Naive thymus-derived CD4-positive, alpha-beta T cell (primary cell): ENCODE data around the gene SEC22A. TPM values are rescaled to one million over a fixed set of nuclear protein-coding genes. Genes with fewer than 3 reads are reported as not detected.

ENCODE experiments used
- ATAC-seq: fragments of 150-1000 bp; cut with Tn5 transposase; 2 replicates; pipeline ENCODE4 v1.10.0; 2021; ENCODE audit warnings: mild to moderate bottlenecking, moderate library complexity
- CTCF ChIA-PET: fragments of 350-600 bp; sonication (Branson Sonifier 250); formaldehyde crosslinking; loops from one replicate; lab custom pipeline; 2021; ENCODE audit warnings: antibody characterized with exemption; lab: Charles Lee
- POLR2A ChIA-PET: fragments of 350-600 bp; sonication (Branson Sonifier 250); formaldehyde crosslinking; loops from one replicate; lab custom pipeline; 2021; ENCODE audit warnings: antibody characterized with exemption, inconsistent platforms; lab: Charles Lee
- DNase-seq, 9 donors: peaks; one replicate each; pipeline versions ENCODE4 v3.0.0 to v3.0.0-alpha.2; 2020 to 2022; ENCODE audit warnings: mixed read lengths in 1 of 9
- H3K27ac ChIP-seq: one replicate; pipeline ENCODE4 v1.7.0; 2013; ENCODE audit warnings: mild to moderate bottlenecking, low read depth, low read length, moderate library complexity
- H3K27me3 ChIP-seq, 2 donors: one replicate each; pipeline ENCODE4 v1.7.0; 2013; ENCODE audit warnings: low read length in 2 of 2, mild to moderate bottlenecking in 2 of 2, moderate library complexity in 2 of 2; ENCODE audit not compliant: control insufficient read depth in 2 of 2, insufficient read depth in 2 of 2
- H3K36me3 ChIP-seq, 3 experiments: 1 replicate in 2 of 3; 2 replicates in 1 of 3; pipeline ENCODE4 v1.7.0; 2013; ENCODE audit warnings: low read length in 3 of 3, mild to moderate bottlenecking in 3 of 3, moderate library complexity in 1 of 3; ENCODE audit not compliant: insufficient read depth in 3 of 3, control insufficient read depth in 2 of 3
- H3K4me1 ChIP-seq, 2 donors: one replicate each; pipeline ENCODE4 v1.7.0; 2013; ENCODE audit warnings: low read length in 2 of 2, mild to moderate bottlenecking in 2 of 2, moderate library complexity in 1 of 2; ENCODE audit not compliant: control insufficient read depth in 2 of 2, insufficient read depth in 2 of 2
- H3K4me3 ChIP-seq: 2 replicates; pipeline ENCODE4 v1.7.0; 2013; ENCODE audit warnings: mild to moderate bottlenecking, low read length
- H3K9me3 ChIP-seq, 3 experiments: 1 replicate in 2 of 3; 2 replicates in 1 of 3; pipeline ENCODE4 v1.7.0; 2013; ENCODE audit warnings: low read length in 3 of 3; ENCODE audit not compliant: control insufficient read depth in 2 of 3
- H3K27ac Mint-ChIP-seq, 9 donors: one replicate each; pipeline ENCODE4 v1.8.0; 2020 to 2022; ENCODE audit warnings: mixed read lengths in 9 of 9, mild to moderate bottlenecking in 8 of 9, moderate library complexity in 5 of 9, inconsistent platforms in 2 of 9
- H3K27me3 Mint-ChIP-seq, 5 donors: one replicate each; pipeline ENCODE4 v1.8.0; 2021 to 2022; ENCODE audit warnings: mixed read lengths in 5 of 5, mild to moderate bottlenecking in 1 of 5
- H3K36me3 Mint-ChIP-seq, 5 donors: one replicate each; pipeline ENCODE4 v1.8.0; 2020 to 2022; ENCODE audit warnings: mixed read lengths in 5 of 5, mild to moderate bottlenecking in 3 of 5, inconsistent platforms in 1 of 5
- H3K4me1 Mint-ChIP-seq, 7 donors: one replicate each; pipeline ENCODE4 v1.8.0; 2020 to 2022; ENCODE audit warnings: mixed read lengths in 7 of 7, mild to moderate bottlenecking in 3 of 7, inconsistent platforms in 1 of 7
- H3K4me3 Mint-ChIP-seq, 10 donors: one replicate each; pipeline ENCODE4 v1.8.0; 2020 to 2022; ENCODE audit warnings: mild to moderate bottlenecking in 10 of 10, mixed read lengths in 10 of 10, moderate library complexity in 6 of 10, inconsistent platforms in 2 of 10
- H3K9me3 Mint-ChIP-seq, 11 donors: one replicate each; pipeline ENCODE4 v1.8.0; 2020 to 2022; ENCODE audit warnings: mixed read lengths in 11 of 11, mild to moderate bottlenecking in 4 of 11, inconsistent platforms in 1 of 11, moderate library complexity in 1 of 11
- intact Hi-C, 2 donors: fragments of 100-400 bp; cut with micrococcal nuclease; formaldehyde crosslinking; loops; one replicate each; pipeline ENCODE4 v1.15.1; 2023
- polyA plus RNA-seq, 2 donors: library from polyadenylated mRNA; unstranded; fragments of 300-500 nt; fragmentation: Illumina TruSeq; gene quantifications; one replicate each; pipeline ENCODE4 v1.2.3, GENCODE V29; 2021
- total RNA-seq, 6 experiments: library from RNA in 5 of 6; stranded (reverse) in 5 of 6; gene quantifications; 1 replicate in 5 of 6; 2 replicates in 1 of 6; pipeline ENCODE4 v1.2.3 and lab custom pipeline; 2021 to 2026

Gene SEC22A
- total and polyA plus RNA-seq, 7 experiments from 2014 or later: 14.0 to 20.1 (median 16.1) TPM

GRCh38 chr3:123156276-123156995 is 45.3 kb upstream of the SEC22A start:
- Mint-ChIP-seq H3K4me3 (no peak overlapping the region), H3K4me1 (peaks cover 0 to 7% (median 0%) of the 10 kb centered on the region in 7 donors), H3K27me3 (no peaks in the 10 kb centered on the region), H3K36me3 (peaks cover 9 to 48% (median 23%) of the 10 kb centered on the region in 5 donors), H3K27ac (no peak overlapping the region), H3K9me3 (peaks cover 0 to 14% (median 4%) of the 10 kb centered on the region in 11 donors)
- Histone ChIP-seq H3K27ac (no peak overlapping the region), H3K4me1 (no peaks in the 10 kb centered on the region), H3K36me3 (peaks cover 0 to 10% (median 0%) of the 10 kb centered on the region in 3 experiments), H3K27me3 (no peaks in the 10 kb centered on the region), H3K4me3 (no peak overlapping the region), H3K9me3 (peaks cover 0 to 7% (median 4%) of the 10 kb centered on the region in 3 experiments)
- DNase-seq (no peak), ATAC-seq (no peak)
- intact Hi-C loops: no loop called here
- POLR2A ChIA-PET: no interaction called here
- CTCF ChIA-PET: no interaction called here

GRCh38 chr3:123157209-123157597 is 44.5 kb upstream of the SEC22A start:
- peaks cover 0 to 15% (median 0%) of the 10 kb centered on the region in 3 experiments for H3K36me3 ChIP-seq
- ATAC-seq (no peak), DNase-seq (no peak)
- no peaks in the 10 kb centered on the region for H3K4me1 ChIP-seq
- Mint-ChIP-seq H3K36me3 (peaks cover 9 to 48% (median 21%) of the 10 kb centered on the region in 5 donors), H3K27me3 (no peaks in the 10 kb centered on the region), H3K4me1 (peaks cover 0 to 7% (median 0%) of the 10 kb centered on the region in 7 donors), H3K27ac (no peak overlapping the region), H3K4me3 (no peak overlapping the region), H3K9me3 (peaks cover 0 to 6% (median under 1%) of the 10 kb centered on the region in 11 donors)
- H3K4me3 ChIP-seq: no peak overlapping the region
- no peak overlapping the region for H3K27ac ChIP-seq
- ChIA-PET CTCF (no interaction called here), POLR2A (no interaction called here)
- H3K9me3 ChIP-seq: no peaks in the 10 kb centered on the region
- no peaks in the 10 kb centered on the region for H3K27me3 ChIP-seq
- intact Hi-C loops: no loop called here

GRCh38 chr3:123157598-123158287 is 44.0 kb upstream of the SEC22A start:
- intact Hi-C loops: no loop called here
- no peaks in the 10 kb centered on the region for H3K27me3 ChIP-seq
- no peak overlapping the region for H3K4me3 ChIP-seq
- H3K36me3 ChIP-seq: peaks cover 0 to 17% (median 0%) of the 10 kb centered on the region in 3 experiments
- H3K36me3 Mint-ChIP-seq: peaks cover 9 to 51% (median 21%) of the 10 kb centered on the region in 5 donors
- peaks cover 0 to 2% (median 0%) of the 10 kb centered on the region in 11 donors for H3K9me3 Mint-ChIP-seq
- H3K9me3 ChIP-seq: no peaks in the 10 kb centered on the region
- H3K27ac Mint-ChIP-seq: no peak overlapping the region
- H3K4me1 ChIP-seq: no peaks in the 10 kb centered on the region
- peaks cover 0 to 5% (median 0%) of the 10 kb centered on the region in 7 donors for H3K4me1 Mint-ChIP-seq
- no peak overlapping the region for H3K4me3 Mint-ChIP-seq
- DNase-seq (no peak), ATAC-seq (no peak)
- no peak overlapping the region for H3K27ac ChIP-seq
- no peaks in the 10 kb centered on the region for H3K27me3 Mint-ChIP-seq
- ChIA-PET POLR2A (no interaction called here), CTCF (no interaction called here)

- peaks cover 0 to 5% (median 0%) of the 10 kb centered on the region in 7 donors for H3K4me1 Mint-ChIP-seq
- H3K4me3 Mint-ChIP-seq: no peak overlapping the region
- ChIA-PET CTCF (no interaction called here), POLR2A (no interaction called here)
- H3K36me3 Mint-ChIP-seq: peaks cover 9 to 57% (median 27%) of the 10 kb centered on the region in 5 donors
- Histone ChIP-seq H3K4me1 (no peaks in the 10 kb centered on the region), H3K4me3 (no peak overlapping the region), H3K27me3 (no peaks in the 10 kb centered on the region), H3K9me3 (no peaks in the 10 kb centered on the region), H3K27ac (no peak overlapping the region), H3K36me3 (peaks cover 0 to 23% (median 0%) of the 10 kb centered on the region in 3 experiments)
- intact Hi-C loops: no loop called here
- no peaks in the 10 kb centered on the region for H3K27me3 Mint-ChIP-seq
- no peak overlapping the region for H3K27ac Mint-ChIP-seq
- ATAC-seq (no peak), DNase-seq (no peak)
- H3K9me3 Mint-ChIP-seq: no peaks in the 10 kb centered on the region
These were observed 43.4 kb upstream of the SEC22A start for GRCh38 chr3:123158330-123158729.

- ATAC-seq: no peak
- CTCF ChIA-PET: no interaction called here
- no peaks in the 10 kb centered on the region for H3K9me3 Mint-ChIP-seq
- peaks cover 0 to 24% (median 0%) of the 10 kb centered on the region in 3 experiments for H3K36me3 ChIP-seq
- H3K4me3 ChIP-seq: no peak overlapping the region
- intact Hi-C loops: no loop called here
- no peak overlapping the region for H3K27ac ChIP-seq
- H3K36me3 Mint-ChIP-seq: peaks cover 10 to 63% (median 33%) of the 10 kb centered on the region in 5 donors
- no peaks in the 10 kb centered on the region for H3K27me3 Mint-ChIP-seq
- POLR2A ChIA-PET: no interaction called here
- H3K4me1 Mint-ChIP-seq: peaks cover 0 to 5% (median 0%) of the 10 kb centered on the region in 7 donors
- no peak overlapping the region for H3K27ac Mint-ChIP-seq
- H3K9me3 ChIP-seq: no peaks in the 10 kb centered on the region
- H3K4me3 Mint-ChIP-seq: no peak overlapping the region
- no peak for DNase-seq
- no peaks in the 10 kb centered on the region for H3K4me1 ChIP-seq
- H3K27me3 ChIP-seq: no peaks in the 10 kb centered on the region
These were observed 42.8 kb upstream of the SEC22A start for GRCh38 chr3:123158899-123159390.

- no peaks in the 10 kb centered on the region for H3K27me3 ChIP-seq
- Mint-ChIP-seq H3K9me3 (peaks cover 0 to 5% (median 3%) of the 10 kb centered on the region in 11 donors), H3K4me3 (no peak overlapping the region), H3K27me3 (no peaks in the 10 kb centered on the region), H3K27ac (no peak overlapping the region), H3K4me1 (peaks cover 0 to 2% (median 0%) of the 10 kb centered on the region in 7 donors), H3K36me3 (peaks cover 19 to 74% (median 41%) of the 10 kb centered on the region in 5 donors)
- ATAC-seq (no peak), DNase-seq (no peak)
- intact Hi-C loops: no loop called here
- ChIA-PET CTCF (no interaction called here), POLR2A (no interaction called here)
- H3K4me3 ChIP-seq: no peak overlapping the region
- peaks cover 0 to 30% (median 0%) of the 10 kb centered on the region in 3 experiments for H3K36me3 ChIP-seq
- no peak overlapping the region for H3K27ac ChIP-seq
- no peaks in the 10 kb centered on the region for H3K4me1 ChIP-seq
- H3K9me3 ChIP-seq: no peaks in the 10 kb centered on the region
These were observed 41.7 kb upstream of the SEC22A start for GRCh38 chr3:123159926-123160635.
